HEK293 (cell line): Measurements from ENCODE around the gene NCF2.

ENCODE experiments used
- HOXC10 ChIP-seq: sonication (generic); formaldehyde crosslinking; IDR thresholded peaks from 2 replicates; pipeline ENCODE4 v1.8.1; 2023; ENCODE audit warnings: mild to moderate bottlenecking, missing genetic modification reagents
- OVOL3 ChIP-seq: fragments of 450-650 bp; formaldehyde crosslinking; IDR thresholded peaks from 2 replicates; pipeline ENCODE4 v1.5.1; 2016; ENCODE audit warnings: missing biosample characterization, missing genetic modification characterization
- SP2 ChIP-seq: fragments of 450-650 bp; formaldehyde crosslinking; IDR thresholded peaks from 2 replicates; pipeline ENCODE4 v1.5.1; 2016; ENCODE audit warnings: missing biosample characterization, missing genetic modification characterization
- ZEB2 ChIP-seq: fragments of 450-650 bp; formaldehyde crosslinking; IDR thresholded peaks from 2 replicates; pipeline ENCODE4 v1.5.1; 2016; ENCODE audit warnings: missing biosample characterization, missing genetic modification characterization
- TF ChIP-seq, protein P1 (sequence below): sonication (generic); formaldehyde crosslinking; IDR thresholded peaks from 2 replicates; pipeline ENCODE4 v1.8.1; 2022; ENCODE audit warnings: mild to moderate bottlenecking, moderate library complexity, missing genetic modification reagents
- TF ChIP-seq, protein P2 (sequence below): fragments of 450-650 bp; formaldehyde crosslinking; IDR thresholded peaks from 2 replicates; pipeline ENCODE4 v1.5.1; 2016; ENCODE audit warnings: missing biosample characterization, missing genetic modification characterization

DNA sequence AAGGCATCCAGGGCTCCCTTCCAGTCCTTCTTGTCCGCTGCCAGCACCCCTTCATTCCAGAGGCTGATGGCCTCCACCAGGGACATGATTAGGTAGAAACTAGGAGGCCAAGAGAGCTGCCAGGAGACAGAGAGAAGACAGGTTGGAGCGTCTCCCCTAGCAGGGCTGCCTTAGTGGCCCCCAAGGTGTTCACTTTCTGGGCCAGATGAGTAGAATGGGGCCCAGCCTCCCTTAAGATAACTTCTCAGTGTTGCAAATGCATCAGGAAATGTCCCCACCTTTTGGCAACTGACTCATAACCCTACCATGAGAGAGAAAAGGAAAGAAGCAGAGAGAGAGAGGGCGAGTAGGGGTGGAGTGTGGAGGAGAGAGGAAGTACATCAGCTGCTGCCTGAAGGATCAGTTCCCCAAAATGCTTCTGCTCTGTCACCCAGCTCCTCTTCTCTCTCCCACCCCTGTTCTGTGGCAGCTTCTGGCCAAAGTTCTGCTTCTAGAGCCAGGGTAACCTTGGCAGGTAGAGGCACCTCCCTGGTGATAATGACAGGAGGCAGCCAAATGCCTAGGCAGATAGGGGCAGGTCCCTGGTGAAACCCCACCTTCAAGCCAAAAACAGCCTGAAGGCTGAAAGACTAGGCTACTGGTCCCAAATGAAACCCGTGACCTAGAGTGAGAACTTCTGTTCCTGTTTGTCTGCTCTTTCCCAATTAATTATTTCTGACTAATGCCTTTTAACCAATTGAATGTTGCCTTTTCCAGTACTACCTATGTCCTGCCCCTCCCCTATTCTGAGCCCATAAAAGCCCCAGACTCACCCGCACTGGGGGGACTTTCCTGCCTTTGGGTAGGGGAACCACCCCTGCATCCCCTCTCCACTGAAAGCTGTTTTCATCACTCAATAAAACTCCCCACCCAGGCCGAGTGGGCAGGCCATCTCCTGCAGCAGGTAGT is at the start of gene NCF2:
- no peak for TF ChIP-seq SP2 (tag by site-specific recombination)
- TF ChIP-seq, protein P1, sequence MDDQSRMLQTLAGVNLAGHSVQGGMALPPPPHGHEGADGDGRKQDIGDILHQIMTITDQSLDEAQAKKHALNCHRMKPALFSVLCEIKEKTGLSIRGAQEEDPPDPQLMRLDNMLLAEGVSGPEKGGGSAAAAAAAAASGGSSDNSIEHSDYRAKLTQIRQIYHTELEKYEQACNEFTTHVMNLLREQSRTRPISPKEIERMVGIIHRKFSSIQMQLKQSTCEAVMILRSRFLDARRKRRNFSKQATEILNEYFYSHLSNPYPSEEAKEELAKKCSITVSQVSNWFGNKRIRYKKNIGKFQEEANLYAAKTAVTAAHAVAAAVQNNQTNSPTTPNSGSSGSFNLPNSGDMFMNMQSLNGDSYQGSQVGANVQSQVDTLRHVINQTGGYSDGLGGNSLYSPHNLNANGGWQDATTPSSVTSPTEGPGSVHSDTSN (CRISPR knock-in tag), result no peak
- no peak for TF ChIP-seq OVOL3 (tag by site-specific recombination)
- TF ChIP-seq HOXC10 (CRISPR knock-in tag), result no peak
- TF ChIP-seq ZEB2 (tag by site-specific recombination), result no peak
- TF ChIP-seq, protein P2, sequence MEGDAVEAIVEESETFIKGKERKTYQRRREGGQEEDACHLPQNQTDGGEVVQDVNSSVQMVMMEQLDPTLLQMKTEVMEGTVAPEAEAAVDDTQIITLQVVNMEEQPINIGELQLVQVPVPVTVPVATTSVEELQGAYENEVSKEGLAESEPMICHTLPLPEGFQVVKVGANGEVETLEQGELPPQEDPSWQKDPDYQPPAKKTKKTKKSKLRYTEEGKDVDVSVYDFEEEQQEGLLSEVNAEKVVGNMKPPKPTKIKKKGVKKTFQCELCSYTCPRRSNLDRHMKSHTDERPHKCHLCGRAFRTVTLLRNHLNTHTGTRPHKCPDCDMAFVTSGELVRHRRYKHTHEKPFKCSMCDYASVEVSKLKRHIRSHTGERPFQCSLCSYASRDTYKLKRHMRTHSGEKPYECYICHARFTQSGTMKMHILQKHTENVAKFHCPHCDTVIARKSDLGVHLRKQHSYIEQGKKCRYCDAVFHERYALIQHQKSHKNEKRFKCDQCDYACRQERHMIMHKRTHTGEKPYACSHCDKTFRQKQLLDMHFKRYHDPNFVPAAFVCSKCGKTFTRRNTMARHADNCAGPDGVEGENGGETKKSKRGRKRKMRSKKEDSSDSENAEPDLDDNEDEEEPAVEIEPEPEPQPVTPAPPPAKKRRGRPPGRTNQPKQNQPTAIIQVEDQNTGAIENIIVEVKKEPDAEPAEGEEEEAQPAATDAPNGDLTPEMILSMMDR (tag by site-specific recombination), result no peak
